Lung (tissue), 12 donors: ENCODE results near the gene CFAP100. TPM values are rescaled to one million over a fixed set of nuclear protein-coding genes. Genes with fewer than 3 reads are reported as not detected.

Experiments
- ATAC-seq: fragments of 200-7000 bp; cut with Tn5 transposase; one replicate; pipeline ENCODE4 v1.9.1; 2020; ENCODE audit warnings: moderate number of reproducible peaks; ENCODE audit not compliant: insufficient read depth, low FRiP score
- DNase-seq, 3 donors: peaks; one replicate each; pipeline ENCODE4 v3.0.0-alpha.2; 2013 to 2017
- H3K27ac ChIP-seq, 2 donors: one replicate each; pipeline ENCODE4 v1.5.1; 2013; ENCODE audit warnings: mild to moderate bottlenecking in 2 of 2, moderate library complexity in 2 of 2, control low read depth in 1 of 2, inconsistent platforms in 1 of 2, low read depth in 1 of 2, low read length in 1 of 2
- H3K27me3 ChIP-seq, 3 donors: one replicate each; pipeline ENCODE4 v1.5.1; 2013; ENCODE audit warnings: low read length in 2 of 3; ENCODE audit not compliant: control insufficient read depth in 3 of 3, insufficient read depth in 3 of 3
- H3K36me3 ChIP-seq, 4 donors: one replicate each; pipeline ENCODE4 v1.5.1; 2013; ENCODE audit warnings: low read length in 4 of 4, mild to moderate bottlenecking in 1 of 4, moderate library complexity in 1 of 4; ENCODE audit not compliant: control insufficient read depth in 4 of 4, insufficient read depth in 4 of 4
- H3K4me1 ChIP-seq, 5 donors: one replicate each; pipeline ENCODE4 v1.5.1; 2013; ENCODE audit warnings: low read length in 5 of 5, mild to moderate bottlenecking in 2 of 5, moderate library complexity in 1 of 5; ENCODE audit not compliant: control insufficient read depth in 5 of 5, insufficient read depth in 5 of 5
- H3K4me3 ChIP-seq: one replicate; pipeline ENCODE4 v1.5.1; 2013; ENCODE audit warnings: mild to moderate bottlenecking, control low read depth, moderate library complexity
- H3K9ac ChIP-seq, 2 donors: one replicate each; pipeline ENCODE4 v1.5.1; 2013; ENCODE audit warnings: low read length in 2 of 2, control low read depth in 1 of 2; ENCODE audit not compliant: insufficient read depth in 1 of 2
- H3K9me3 ChIP-seq, 4 donors: one replicate each; pipeline ENCODE4 v1.5.1; 2013; ENCODE audit warnings: low read length in 3 of 4, mild to moderate bottlenecking in 1 of 4, moderate library complexity in 1 of 4; ENCODE audit not compliant: control insufficient read depth in 4 of 4, insufficient read depth in 3 of 4
- CTCF ChIP-seq: IDR thresholded peaks from 2 replicates; pipeline ENCODE4 v1.5.1; 2012; ENCODE audit warnings: mild to moderate bottlenecking; ENCODE audit errors: control extremely low read depth, extremely low read depth
- WGBS, 2 donors: extraction: QIAGEN DNeasy Blood & Tissue Kit; methylation state at CpG; one replicate each; pipeline ENCODE4 v1.1.7; 2013; 5-methylcytosine and 5-hydroxymethylcytosine counted together
- polyA plus RNA-seq, 2 donors: library from polyadenylated mRNA; stranded (reverse); fragments of 200-250 nt; gene quantifications; one replicate each; pipeline ENCODE4 v1.2.1, GENCODE V29; 2013
- total RNA-seq, 2 donors: library from RNA; depleted of rRNA in 1 of 2; stranded (reverse); fragments of >200 nt in 1 of 2; gene quantifications; one replicate each; pipeline ENCODE4 v1.2.1, GENCODE V29; 2014 to 2021
- donor health status: control.
- donor health status: control.
- donor health status: Bipolar disorder and iron deficiency.
- donor health status: healthy.
- donor health status: DM: yes; HTN: yes; CAD: no.

The CFAP100 gene
- total and polyA plus RNA-seq, 4 donors, result 7.7 to 31.9 (median 11.5) TPM

- TF ChIP-seq CTCF, result no peak
- peaks cover 0 to 4% (median 0%) of the 10 kb centered on the region in 4 donors for H3K9me3 ChIP-seq
- H3K4me1 ChIP-seq, result no peaks in the 10 kb centered on the region
- no peak overlapping the region for H3K27ac ChIP-seq
- DNase-seq, result no peak
- H3K36me3 ChIP-seq, result no peaks in the 10 kb centered on the region
- WGBS, 2 donors, result 59 to 73% methylated on average over 5 of the region's 5 CpGs
- no peak for ATAC-seq
- H3K9ac ChIP-seq, result no peak overlapping the region
- no peak overlapping the region for H3K4me3 ChIP-seq
- H3K27me3 ChIP-seq, result peaks cover 3 to 11% (median 3%) of the 10 kb centered on the region in 3 donors
Observed at GRCh38 chr3:126417515-126417914, 22.8 kb downstream of the CFAP100 start.

DNA sequence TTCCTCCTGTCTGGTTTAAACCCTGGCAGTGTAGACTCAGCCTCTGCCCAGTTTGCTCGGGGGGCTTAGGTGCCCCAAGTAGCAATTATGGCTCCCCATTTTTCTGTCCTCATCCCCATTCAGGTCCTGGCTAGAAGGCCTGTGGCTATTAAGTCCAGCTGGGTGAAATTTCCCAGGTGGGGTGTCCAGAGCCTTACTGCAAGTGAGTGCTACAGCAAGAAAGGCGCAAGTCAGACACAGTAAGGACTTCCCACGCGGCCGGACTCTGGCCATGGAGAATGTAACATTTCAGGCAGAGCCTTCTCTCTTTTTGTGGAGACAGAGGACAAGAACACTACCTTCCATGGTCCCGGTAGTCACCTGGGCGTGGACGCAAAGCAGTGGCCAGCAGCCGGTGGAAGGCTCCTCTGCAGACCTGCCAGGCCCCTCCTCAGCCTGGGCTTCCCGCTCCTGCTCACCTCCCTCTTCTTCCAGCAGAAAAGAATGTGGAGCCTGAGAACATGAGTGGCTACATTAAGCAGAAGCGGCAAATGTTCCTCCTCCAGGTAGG lies 23.3 kb downstream of the CFAP100 start:
- ATAC-seq (no peak), DNase-seq (no peak)
- H3K27me3 ChIP-seq, result peaks cover 3 to 11% (median 3%) of the 10 kb centered on the region in 3 donors

GRCh38 chr3:126418661-126419131 lies 24.0 kb downstream of the CFAP100 start:
- peaks cover 3 to 11% (median 3%) of the 10 kb centered on the region in 3 donors for H3K27me3 ChIP-seq

More for the DNA sequence above, 23.3 kb downstream of the CFAP100 start:
- Histone ChIP-seq H3K4me1 (no peaks in the 10 kb centered on the region), H3K9me3 (peaks cover 0 to 4% (median 0%) of the 10 kb centered on the region in 4 donors), H3K9ac (no peak overlapping the region), H3K36me3 (no peaks in the 10 kb centered on the region), H3K27ac (no peak overlapping the region), H3K4me3 (no peak overlapping the region)
- 82 to 89% methylated on average over 11 of the region's 11 CpGs for WGBS, 2 donors
- TF ChIP-seq CTCF, result no peak

More at GRCh38 chr3:126418661-126419131, 24.0 kb downstream of the CFAP100 start:
- no peak overlapping the region for H3K27ac ChIP-seq
- DNase-seq (no peak), ATAC-seq (no peak)
- H3K36me3 ChIP-seq, result no peaks in the 10 kb centered on the region
- no peaks in the 10 kb centered on the region for H3K4me1 ChIP-seq
- 83 to 84% methylated on average over 20 of the region's 20 CpGs for WGBS, 2 donors
- peaks cover 0 to 4% (median 0%) of the 10 kb centered on the region in 4 donors for H3K9me3 ChIP-seq
- no peak overlapping the region for H3K9ac ChIP-seq
- H3K4me3 ChIP-seq, result no peak overlapping the region
- no peak for TF ChIP-seq CTCF
